AG10803 (cell line): ENCODE data around the gene ZCCHC10.
A peak's percentile ranks its signal among the peaks of the same experiment; 100 is the strongest.
"Not testable (repeated sequence)": the region's sequence is repeated elsewhere in the genome, so short reads cannot be mapped to it uniquely, and the experiment has no call there.

ENCODE experiments used
- DNase-seq: peaks from one replicate; pipeline ENCODE4 v3.0.0; 2010; ENCODE audit warnings: low read depth
- H3K4me3 ChIP-seq: 2 replicates; pipeline ENCODE4 v1.5.1; 2011; ENCODE audit warnings: mild to moderate bottlenecking, low read length, control low read depth
- CTCF ChIP-seq: conservative IDR thresholded peaks from 2 replicates; pipeline ENCODE4 v1.5.1; 2011; ENCODE audit warnings: mild to moderate bottlenecking, low read length, control low read depth, inconsistent platforms

The ZCCHC10 gene

GRCh38 chr5:132976852-132977251 is 49.5 kb downstream of the ZCCHC10 start:
- no peak overlapping the region for H3K4me3 ChIP-seq
- DNase-seq = no peak
- TF ChIP-seq CTCF = no peak

GRCh38 chr5:132972436-132972828 is 53.9 kb downstream of the ZCCHC10 start:
- not testable (repeated sequence) for H3K4me3 ChIP-seq, DNase-seq

- DNase-seq = no peak
- H3K4me3 ChIP-seq = no peak overlapping the region
- no peak for TF ChIP-seq CTCF
Observed at GRCh38 chr5:132971483-132972435, 54.6 kb downstream of the ZCCHC10 start.

GRCh38 chr5:132965120-132965519 is 61.2 kb downstream of the ZCCHC10 start:
- no peak for DNase-seq
- no peak for TF ChIP-seq CTCF
- H3K4me3 ChIP-seq = no peak overlapping the region

GRCh38 chr5:132963171-132964104 is 62.9 kb downstream of the ZCCHC10 start, which contains the start of gene AFF4:
Gene AFF4 (minus strand): TSS chr5:132963634. CDS start chr5:132937189, 26,445 bp downstream.
- H3K4me3 ChIP-seq = peak within 1 kb of the TSS; percentile 68
- peak; percentile 97 for DNase-seq
- TF ChIP-seq CTCF = no peak

- H3K4me3 ChIP-seq = peak overlapping the region; percentile 68
- DNase-seq = peak; percentile 64
- TF ChIP-seq CTCF = no peak
Observed at GRCh38 chr5:132962429-132963021, 63.8 kb downstream of the ZCCHC10 start.

- TF ChIP-seq CTCF = no peak
- H3K4me3 ChIP-seq = peak overlapping the region; percentile 68
- DNase-seq = peak; percentile 67
Observed at GRCh38 chr5:132961887-132962286, 64.5 kb downstream of the ZCCHC10 start.

- not testable (repeated sequence) for DNase-seq
- peak overlapping the region; percentile 68 for H3K4me3 ChIP-seq
Observed at GRCh38 chr5:132961123-132961815, 65.1 kb downstream of the ZCCHC10 start.

- H3K4me3 ChIP-seq, DNase-seq: not testable (repeated sequence)
Observed at GRCh38 chr5:132956166-132956799, 70.1 kb downstream of the ZCCHC10 start.
